ENCODE data around the gene BRAF.
A peak's percentile ranks its signal among the peaks of the same experiment; 100 is the strongest.
"Not testable (repeated sequence)": the region's sequence is repeated elsewhere in the genome, so short reads cannot be mapped to it uniquely, and the experiment has no call there.

The BRAF gene

GRCh38 chr7:140924821-140925421 is at the start of gene BRAF:
TSS of gene BRAF (minus strand) at chr7:140924929. CDS start at chr7:140924703, 226 bp downstream.
- peak; percentile 70 for DNase-seq

GRCh38 chr7:140972876-140973829 is 48.4 kb upstream of the BRAF start:
- no peak for DNase-seq

- no peak for DNase-seq
Measured at GRCh38 chr7:140972344-140972743, 47.6 kb upstream of the BRAF start.

GRCh38 chr7:140967438-140967837 is 42.7 kb upstream of the BRAF start:
- DNase-seq, result no peak

- no peak for DNase-seq
Measured at GRCh38 chr7:140966561-140967233, 42.0 kb upstream of the BRAF start.

- DNase-seq, result no peak
Measured at GRCh38 chr7:140961117-140961516, 36.4 kb upstream of the BRAF start.

GRCh38 chr7:140956997-140957396 is 32.3 kb upstream of the BRAF start:
- not testable (repeated sequence) for DNase-seq

GRCh38 chr7:140945940-140946339 is 21.2 kb upstream of the BRAF start:
- no peak for DNase-seq

GRCh38 chr7:140942242-140942641 is 17.5 kb upstream of the BRAF start:
- not testable (repeated sequence) for DNase-seq

- no peak for DNase-seq
Measured at GRCh38 chr7:140940898-140941297, 16.2 kb upstream of the BRAF start.

- no peak for DNase-seq
Measured at GRCh38 chr7:140937702-140938264, 13.1 kb upstream of the BRAF start.

GRCh38 chr7:140928491-140929309 is 4.0 kb upstream of the BRAF start:
- DNase-seq, result no peak

GRCh38 chr7:140927945-140928344 is 3.2 kb upstream of the BRAF start:
- not testable (repeated sequence) for DNase-seq

GRCh38 chr7:140927351-140927750 is 2.6 kb upstream of the BRAF start:
- DNase-seq, result no peak

GRCh38 chr7:140926021-140926817 is 1.5 kb upstream of the BRAF start:
- no peak for DNase-seq

GRCh38 chr7:140924019-140924820 is 509 bp downstream of the BRAF start:
- peak; percentile 67 for DNase-seq

- DNase-seq, result peak; percentile 5
Measured at GRCh38 chr7:140923358-140924006, 1.2 kb downstream of the BRAF start.

GRCh38 chr7:140922741-140923345 is 1.9 kb downstream of the BRAF start:
- DNase-seq, result no peak

- no peak for DNase-seq
Measured at GRCh38 chr7:140920745-140921144, 4.0 kb downstream of the BRAF start.

GRCh38 chr7:140918236-140918635 is 6.5 kb downstream of the BRAF start:
- DNase-seq, result no peak

All from COR-L47 (cell line).